ENCODE measurements around the gene TDRD5.

Gene TDRD5, protein sequence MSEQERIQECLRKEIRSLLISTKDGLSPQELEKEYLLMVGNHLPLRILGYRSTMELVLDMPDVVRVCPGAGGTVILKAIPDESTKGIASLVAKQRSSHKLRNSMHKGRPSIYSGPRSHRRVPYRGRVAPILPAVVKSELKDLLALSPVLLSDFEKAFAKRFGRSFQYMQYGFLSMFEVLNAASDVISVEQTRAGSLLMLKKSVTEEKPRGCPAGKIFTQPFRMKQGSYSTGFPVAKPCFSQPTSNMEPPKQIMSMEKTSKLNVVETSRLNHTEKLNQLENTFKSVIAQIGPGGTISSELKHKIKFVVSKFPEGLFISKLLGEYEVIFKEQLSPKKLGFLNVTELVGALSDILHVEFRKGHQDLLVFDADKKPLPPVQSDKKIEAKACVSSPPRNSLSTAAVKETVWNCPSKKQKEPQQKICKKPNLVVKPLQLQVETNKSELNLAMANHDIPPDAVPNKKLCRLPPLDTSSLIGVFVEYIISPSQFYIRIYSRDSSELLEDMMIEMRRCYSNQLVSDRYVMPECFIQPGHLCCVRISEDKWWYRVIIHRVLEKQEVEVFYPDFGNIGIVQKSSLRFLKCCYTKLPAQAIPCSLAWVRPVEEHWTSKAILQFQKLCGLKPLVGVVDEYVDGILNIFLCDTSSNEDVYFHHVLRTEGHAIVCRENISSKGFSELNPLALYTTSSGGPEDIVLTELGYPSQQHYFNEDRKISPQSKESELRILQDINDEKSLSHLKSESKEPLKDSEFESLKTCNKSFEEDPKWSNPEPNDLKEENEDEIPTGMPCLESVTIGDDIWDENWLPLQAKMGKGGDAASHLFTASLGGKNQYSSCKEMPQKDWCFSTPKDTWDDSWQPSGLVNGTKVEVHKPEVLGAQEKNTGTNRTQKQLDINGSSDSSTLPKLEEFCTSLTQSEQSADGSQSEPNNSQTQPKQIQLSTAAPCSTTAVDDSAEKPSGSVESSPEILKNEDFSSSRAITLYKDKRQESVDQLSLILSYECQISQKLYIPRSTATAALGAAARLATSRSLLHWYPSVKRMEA

DNA sequence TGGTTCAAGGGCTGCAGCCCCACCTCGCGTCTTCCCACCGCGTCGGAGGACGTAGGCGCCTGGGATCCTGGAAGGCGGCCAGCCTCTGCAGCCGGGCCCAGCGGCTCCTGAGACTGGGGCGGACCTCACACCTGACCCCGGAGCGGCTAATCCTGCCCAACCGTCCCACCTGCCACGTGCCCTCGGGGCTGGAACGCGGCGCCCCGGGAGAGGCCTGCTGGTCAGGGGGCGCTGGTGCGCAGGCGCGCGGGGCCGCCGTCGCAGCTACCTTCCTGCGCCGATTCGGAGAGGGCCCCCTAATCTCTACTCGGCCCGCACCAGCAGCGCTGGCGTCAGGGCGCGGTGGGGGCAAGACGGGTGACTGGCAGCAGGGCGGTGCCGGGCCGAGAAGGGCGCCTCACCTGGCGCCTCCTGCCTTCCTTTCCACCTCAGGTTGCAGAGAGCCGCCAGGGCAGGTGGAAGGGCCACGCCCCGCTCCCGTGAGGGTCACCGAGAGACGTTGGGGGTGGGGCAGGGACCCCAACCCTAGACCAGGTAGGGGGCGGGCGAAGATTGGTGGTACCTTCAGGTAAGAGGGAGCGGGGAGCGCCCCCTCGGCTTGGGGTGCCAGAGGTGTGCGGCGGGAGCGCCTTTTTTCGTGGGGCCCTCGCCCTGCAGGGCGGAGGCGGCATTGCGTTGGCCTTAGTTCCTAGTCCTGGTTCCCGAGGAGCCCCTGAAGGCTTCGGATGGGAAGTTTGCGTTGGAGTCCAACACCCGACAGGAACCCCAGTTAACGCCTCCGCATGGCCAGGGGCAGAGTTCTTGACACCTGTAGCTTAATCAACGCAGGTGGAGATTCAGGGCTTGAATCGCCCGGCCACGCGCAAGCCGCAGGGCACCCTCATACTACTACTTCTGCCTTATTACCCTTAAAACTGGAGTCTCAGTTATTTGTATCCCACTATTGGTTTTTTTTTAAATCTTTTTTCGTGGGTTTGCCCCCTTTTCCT lies at the start of gene TDRD5:
TSS of gene TDRD5 (plus strand) at position 241 of the 989 bp plus-strand sequence. CDS start 784 bp downstream, outside the sequence.
- TF ChIP-seq CTCF (conservative IDR thresholded peaks at IDR 0.05), result no peak
- H3K27ac ChIP-seq, result peak within 1 kb of the TSS; percentile 13; the same call in 1 of the 2 replicates

GRCh38 chr1:179545321-179545720 lies 46.3 kb upstream of the TDRD5 start:
- TF ChIP-seq CTCF (conservative IDR thresholded peaks at IDR 0.05), result no peak
- no peak overlapping the region for H3K27ac ChIP-seq

- no peak overlapping the region for H3K27ac ChIP-seq
- TF ChIP-seq CTCF (conservative IDR thresholded peaks at IDR 0.05), result no peak
These were observed 44.6 kb upstream of the TDRD5 start for GRCh38 chr1:179547021-179547535.

DNA sequence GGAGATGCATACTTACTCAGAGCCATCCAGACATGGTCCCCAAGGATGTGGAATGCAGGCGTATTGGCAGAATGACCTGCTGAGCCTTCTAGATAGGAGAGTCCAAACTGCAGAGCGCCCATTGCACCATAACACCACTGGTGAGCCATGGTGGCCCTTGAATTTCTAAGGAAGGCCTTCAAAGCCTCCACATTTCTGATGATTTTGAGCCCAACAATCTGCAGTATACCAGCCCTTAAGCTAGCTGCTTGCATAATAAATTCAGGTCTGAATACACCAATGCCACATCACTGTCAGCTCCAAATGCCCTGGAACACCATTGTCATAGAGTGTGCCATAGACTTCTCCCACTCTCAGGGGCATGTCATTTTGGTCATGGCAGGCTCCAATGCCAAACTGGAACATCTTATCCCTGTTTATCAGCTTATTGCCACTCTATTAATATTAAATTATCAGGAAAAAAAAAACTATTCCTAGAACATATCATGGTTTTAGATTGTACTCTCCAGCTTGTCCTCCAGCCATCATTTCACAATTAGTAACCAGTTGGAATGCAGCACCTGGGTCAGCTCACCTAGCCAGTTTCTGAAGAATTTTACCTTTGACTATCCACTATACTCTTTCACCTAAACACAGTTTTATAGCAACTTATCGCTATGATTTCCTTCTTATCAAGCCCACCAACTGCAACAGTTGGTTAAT lies 42.8 kb upstream of the TDRD5 start:
- peak overlapping the region; percentile 13; the same call in 1 of the 2 replicates for H3K27ac ChIP-seq
- TF ChIP-seq CTCF (conservative IDR thresholded peaks at IDR 0.05), result no peak

DNA sequence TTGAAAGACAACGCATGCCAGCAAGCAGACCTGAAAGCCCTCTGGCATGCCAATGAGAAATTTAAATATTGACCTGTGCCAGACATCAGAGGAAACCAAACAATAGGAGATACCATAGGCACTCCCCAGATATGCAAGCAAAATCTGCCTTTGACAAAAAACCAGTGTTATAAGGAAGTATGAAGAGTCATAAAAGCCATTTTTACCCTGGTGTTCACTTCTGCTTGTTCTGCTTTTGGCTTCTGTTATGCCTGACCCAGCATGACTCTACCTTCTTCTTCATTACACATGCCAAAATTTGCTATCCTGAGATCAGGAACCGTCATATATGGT lies 42.3 kb upstream of the TDRD5 start:
- peak overlapping the region; percentile 13; the same call in 1 of the 2 replicates for H3K27ac ChIP-seq
- no peak for TF ChIP-seq CTCF (conservative IDR thresholded peaks at IDR 0.05)

All from VCaP (cell line).